Neural progenitor cell (in vitro differentiated cells): Measurements from ENCODE around the gene PCDH1. TPM values are rescaled to one million over a fixed set of nuclear protein-coding genes. Genes with fewer than 3 reads are reported as not detected.

Source experiments
- DNase-seq: peaks from one replicate; pipeline ENCODE4 v3.0.0-alpha.2; 2016; ENCODE audit warnings: low spot score
- H2AFZ ChIP-seq: fragments of 200-600 bp; sonication (generic); replicated peaks from 2 replicates; pipeline ENCODE4 v1.6.1; 2016; ENCODE audit warnings: antibody characterized with exemption
- H3F3A ChIP-seq: fragments of 200-600 bp; sonication (generic); 2 replicates; pipeline ENCODE4 v1.6.1; 2016; ENCODE audit warnings: antibody characterized with exemption, low read depth
- H3K27ac ChIP-seq: fragments of 200-600 bp; sonication (generic); 2 replicates; pipeline ENCODE4 v1.5.1; 2016; ENCODE audit warnings: mild to moderate bottlenecking
- H3K27me3 ChIP-seq: fragments of 200-600 bp; sonication (generic); 2 replicates; pipeline ENCODE4 v1.6.1; 2016; ENCODE audit warnings: mild to moderate bottlenecking, moderate library complexity
- H3K36me3 ChIP-seq: fragments of 200-600 bp; sonication (generic); 2 replicates; pipeline ENCODE4 v1.5.1; 2016
- H3K4me1 ChIP-seq: fragments of 200-600 bp; sonication (generic); 2 replicates; pipeline ENCODE4 v1.6.1; 2016; ENCODE audit warnings: mixed run types
- H3K4me2 ChIP-seq: fragments of 200-600 bp; sonication (generic); 2 replicates; pipeline ENCODE4 v1.6.1; 2016
- H3K4me3 ChIP-seq: fragments of 200-600 bp; sonication (generic); 2 replicates; pipeline ENCODE4 v1.5.1; 2016
- H3K79me2 ChIP-seq: fragments of 200-600 bp; sonication (generic); 2 replicates; pipeline ENCODE4 v1.6.1; 2016; ENCODE audit warnings: low read depth
- H3K9ac ChIP-seq: fragments of 200-600 bp; sonication (generic); 2 replicates; pipeline ENCODE4 v1.6.1; 2016
- H3K9me3 ChIP-seq: fragments of 200-600 bp; sonication (generic); 2 replicates; pipeline ENCODE4 v1.5.1; 2016; ENCODE audit warnings: low read depth
- H4K20me1 ChIP-seq: fragments of 200-600 bp; sonication (generic); 2 replicates; pipeline ENCODE4 v1.6.1; 2016; ENCODE audit warnings: low read depth
- H3K27ac Mint-ChIP-seq: 3 replicates; pipeline ENCODE4 v1.8.0; 2021; ENCODE audit warnings: mixed read lengths
- H3K27me3 Mint-ChIP-seq: 2 replicates; pipeline ENCODE4 v1.8.0; 2022; ENCODE audit warnings: low read depth, mild to moderate bottlenecking, inconsistent platforms, moderate library complexity, mixed read lengths; ENCODE audit not compliant: insufficient read depth
- H3K36me3 Mint-ChIP-seq: 3 replicates; pipeline ENCODE4 v1.8.0; 2021; ENCODE audit warnings: mixed read lengths
- H3K4me1 Mint-ChIP-seq: 3 replicates; pipeline ENCODE4 v1.8.0; 2021; ENCODE audit warnings: mixed read lengths
- H3K4me3 Mint-ChIP-seq: 3 replicates; pipeline ENCODE4 v1.8.0; 2021; ENCODE audit warnings: mild to moderate bottlenecking, moderate library complexity, mixed read lengths
- H3K9me3 Mint-ChIP-seq: 3 replicates; pipeline ENCODE4 v1.8.0; 2020; ENCODE audit warnings: mixed read lengths
- EZH2 ChIP-seq: fragments of 200-600 bp; sonication (generic); IDR thresholded peaks from 2 replicates; pipeline ENCODE4 v1.6.1; 2017; ENCODE audit warnings: antibody characterized with exemption, mild to moderate bottlenecking, moderate library complexity
- EZH2phosphoT487 ChIP-seq: fragments of 200-600 bp; sonication (generic); IDR thresholded peaks from 2 replicates; pipeline ENCODE4 v1.6.1; 2017; ENCODE audit warnings: antibody characterized with exemption
- total RNA-seq: library from RNA; depleted of rRNA; stranded (reverse); fragments of >200 nt; gene quantifications from 2 replicates; pipeline ENCODE4 v1.2.3, GENCODE V29; 2015; ENCODE audit warnings: low replicate concordance
- TF ChIP-seq, protein P1 (sequence below): fragments of 200-600 bp; sonication (generic); IDR thresholded peaks from 2 replicates; pipeline ENCODE4 v1.5.1; 2017; ENCODE audit warnings: antibody characterized with exemption, mild to moderate bottlenecking

Gene PCDH1
- total RNA-seq, 1 donor from 2014 or later, result 24.8 TPM

DNA sequence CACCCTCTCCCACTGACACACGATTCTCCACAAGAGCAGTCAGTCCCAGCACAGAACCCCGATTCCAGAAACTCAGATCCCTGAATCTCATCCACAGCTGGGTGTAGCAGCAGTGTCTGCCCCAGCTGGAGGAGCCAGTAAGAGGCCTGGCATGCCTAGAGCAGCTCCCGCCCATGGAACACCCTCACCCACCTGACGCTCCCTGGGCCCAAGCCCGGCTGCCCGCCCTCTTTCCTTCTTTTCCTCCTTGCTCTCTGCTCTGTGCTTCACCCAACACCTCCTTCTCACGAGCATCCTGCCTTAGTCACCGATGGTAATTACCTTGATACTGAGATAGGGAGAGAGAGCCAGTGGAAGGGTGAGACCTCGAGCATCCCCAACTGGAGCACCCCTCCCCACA lies 8.7 kb downstream of the PCDH1 start:
- Mint-ChIP-seq H3K4me1 (peaks cover 27% of the 10 kb centered on the region), H3K9me3 (no peaks in the 10 kb centered on the region), H3K4me3 (no peak overlapping the region), H3K36me3 (peaks cover 5% of the 10 kb centered on the region), H3K27ac (no peak overlapping the region), H3K27me3 (peaks cover 5% of the 10 kb centered on the region)
- H4K20me1 ChIP-seq, result peaks cover 15% of the 10 kb centered on the region
- no peak for TF ChIP-seq EZH2phosphoT487
- TF ChIP-seq, protein P1, sequence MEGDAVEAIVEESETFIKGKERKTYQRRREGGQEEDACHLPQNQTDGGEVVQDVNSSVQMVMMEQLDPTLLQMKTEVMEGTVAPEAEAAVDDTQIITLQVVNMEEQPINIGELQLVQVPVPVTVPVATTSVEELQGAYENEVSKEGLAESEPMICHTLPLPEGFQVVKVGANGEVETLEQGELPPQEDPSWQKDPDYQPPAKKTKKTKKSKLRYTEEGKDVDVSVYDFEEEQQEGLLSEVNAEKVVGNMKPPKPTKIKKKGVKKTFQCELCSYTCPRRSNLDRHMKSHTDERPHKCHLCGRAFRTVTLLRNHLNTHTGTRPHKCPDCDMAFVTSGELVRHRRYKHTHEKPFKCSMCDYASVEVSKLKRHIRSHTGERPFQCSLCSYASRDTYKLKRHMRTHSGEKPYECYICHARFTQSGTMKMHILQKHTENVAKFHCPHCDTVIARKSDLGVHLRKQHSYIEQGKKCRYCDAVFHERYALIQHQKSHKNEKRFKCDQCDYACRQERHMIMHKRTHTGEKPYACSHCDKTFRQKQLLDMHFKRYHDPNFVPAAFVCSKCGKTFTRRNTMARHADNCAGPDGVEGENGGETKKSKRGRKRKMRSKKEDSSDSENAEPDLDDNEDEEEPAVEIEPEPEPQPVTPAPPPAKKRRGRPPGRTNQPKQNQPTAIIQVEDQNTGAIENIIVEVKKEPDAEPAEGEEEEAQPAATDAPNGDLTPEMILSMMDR, result no peak
- TF ChIP-seq EZH2, result no peak
- no peaks in the 10 kb centered on the region for H3K9me3 ChIP-seq
- H3K79me2 ChIP-seq, result peaks cover 66% of the 10 kb centered on the region
- no peak overlapping the region for H3K9ac ChIP-seq
- H3K4me2 ChIP-seq, result no peak overlapping the region
- H3K4me1 ChIP-seq, result peaks cover 37% of the 10 kb centered on the region
- H3K27me3 ChIP-seq, result no peaks in the 10 kb centered on the region
- peak overlapping the region; percentile 29 for H3K27ac ChIP-seq
- H3F3A ChIP-seq, result peaks cover 36% of the 10 kb centered on the region
- H2AFZ ChIP-seq, result no peak overlapping the region
- H3K4me3 ChIP-seq, result no peak overlapping the region
- no peaks in the 10 kb centered on the region for H3K36me3 ChIP-seq
- no peak for DNase-seq

DNA sequence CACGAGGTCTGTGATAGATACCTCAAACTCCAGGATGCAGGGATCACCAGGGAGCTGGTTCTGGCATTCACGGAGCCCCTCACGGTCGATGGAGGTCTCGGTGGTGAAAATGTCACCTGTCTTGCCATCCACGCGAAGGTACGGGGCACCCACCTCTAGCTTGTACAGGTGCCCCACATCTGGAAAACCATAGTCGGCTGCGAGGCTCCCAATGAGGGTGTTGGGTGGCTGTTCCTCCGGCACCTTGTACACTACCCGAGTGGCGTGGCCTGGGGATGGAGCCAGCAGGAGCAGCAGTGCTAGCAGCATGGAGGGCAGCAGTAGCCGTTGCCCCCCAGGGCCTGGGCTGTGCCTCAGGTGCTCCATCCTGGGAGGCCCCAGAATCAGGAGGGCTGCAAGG lies 9.2 kb downstream of the PCDH1 start:
- Mint-ChIP-seq H3K36me3 (peaks cover 5% of the 10 kb centered on the region), H3K4me3 (no peak overlapping the region), H3K27ac (no peak overlapping the region), H3K4me1 (peaks cover 24% of the 10 kb centered on the region), H3K27me3 (peaks cover 5% of the 10 kb centered on the region), H3K9me3 (no peaks in the 10 kb centered on the region)
- no peak for DNase-seq
- Histone ChIP-seq H3K27ac (no peak overlapping the region), H3K36me3 (no peaks in the 10 kb centered on the region), H3K79me2 (peaks cover 62% of the 10 kb centered on the region), H3F3A (peaks cover 31% of the 10 kb centered on the region), H3K27me3 (no peaks in the 10 kb centered on the region), H4K20me1 (peaks cover 11% of the 10 kb centered on the region), H3K9ac (no peak overlapping the region), H2AFZ (no peak overlapping the region), H3K4me3 (no peak overlapping the region), H3K4me1 (peaks cover 32% of the 10 kb centered on the region), H3K4me2 (no peak overlapping the region), H3K9me3 (no peaks in the 10 kb centered on the region)
- TF ChIP-seq, protein P1, result no peak
- TF ChIP-seq EZH2phosphoT487 (no peak), EZH2 (no peak)

GRCh38 chr5:141868541-141868940 lies 9.7 kb downstream of the PCDH1 start:
- Mint-ChIP-seq H3K27ac (no peak overlapping the region), H3K27me3 (peaks cover 5% of the 10 kb centered on the region), H3K9me3 (no peaks in the 10 kb centered on the region), H3K4me1 (peaks cover 19% of the 10 kb centered on the region), H3K4me3 (no peak overlapping the region), H3K36me3 (peaks cover 5% of the 10 kb centered on the region)
- H3F3A ChIP-seq, result peaks cover 26% of the 10 kb centered on the region
- DNase-seq, result no peak
- no peak overlapping the region for H2AFZ ChIP-seq
- H3K27me3 ChIP-seq, result no peaks in the 10 kb centered on the region
- no peak for TF ChIP-seq EZH2phosphoT487
- TF ChIP-seq, protein P1, result no peak
- TF ChIP-seq EZH2, result no peak
- H3K36me3 ChIP-seq, result no peaks in the 10 kb centered on the region
- peaks cover 10% of the 10 kb centered on the region for H4K20me1 ChIP-seq
- no peak overlapping the region for H3K4me3 ChIP-seq
- H3K4me2 ChIP-seq, result no peak overlapping the region
- H3K9ac ChIP-seq, result no peak overlapping the region
- H3K79me2 ChIP-seq, result peaks cover 57% of the 10 kb centered on the region
- no peaks in the 10 kb centered on the region for H3K9me3 ChIP-seq
- H3K4me1 ChIP-seq, result peaks cover 28% of the 10 kb centered on the region
- no peak overlapping the region for H3K27ac ChIP-seq
